Skeletal muscle satellite cell (primary cell): Measurements from ENCODE around the gene LSM14A.

Experiments used
- H3K27me3 ChIP-seq: 2 replicates; pipeline ENCODE4 v1.7.0; 2013; ENCODE audit warnings: low read length; ENCODE audit not compliant: control insufficient read depth, insufficient read depth
- H3K36me3 ChIP-seq: 2 replicates; pipeline ENCODE4 v1.7.0; 2013; ENCODE audit warnings: mild to moderate bottlenecking, control low read depth, low read length; ENCODE audit not compliant: insufficient read depth
- H3K4me1 ChIP-seq: 2 replicates; pipeline ENCODE4 v1.7.0; 2013; ENCODE audit warnings: low read length; ENCODE audit not compliant: control insufficient read depth, insufficient read depth
- H3K4me2 ChIP-seq: 2 replicates; pipeline ENCODE4 v1.7.0; 2013; ENCODE audit warnings: mild to moderate bottlenecking, low read length
- H3K4me3 ChIP-seq: 2 replicates; pipeline ENCODE4 v1.7.0; 2013; ENCODE audit warnings: low read length
- H3K9ac ChIP-seq: 2 replicates; pipeline ENCODE4 v1.7.0; 2013; ENCODE audit warnings: mild to moderate bottlenecking, low read depth, low read length, moderate library complexity
- H3K9me3 ChIP-seq: replicated peaks from 2 replicates; pipeline ENCODE4 v1.7.0; 2013; ENCODE audit warnings: mild to moderate bottlenecking, control low read depth, low read length

Gene LSM14A

DNA sequence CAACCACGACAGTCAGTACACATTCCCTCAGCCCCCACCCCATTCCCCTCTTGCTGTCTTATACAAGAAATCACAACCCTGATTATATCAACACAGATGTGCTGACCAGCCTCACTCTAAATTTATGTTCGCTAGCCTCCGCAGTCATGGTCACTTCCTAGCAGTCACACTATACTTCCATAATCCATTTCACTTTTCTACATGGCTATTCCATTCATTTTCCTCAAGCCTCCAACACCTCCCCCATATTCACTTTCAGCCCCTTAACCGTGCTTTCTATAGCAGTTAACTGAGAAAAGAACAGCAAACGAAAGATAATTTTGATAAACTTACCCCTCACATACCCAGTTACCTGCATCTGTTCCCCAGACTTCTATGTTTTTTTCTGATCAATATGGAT, 8.4 kb downstream of the LSM14A start:
- H3K9ac ChIP-seq: no peak overlapping the region
- no peak overlapping the region for H3K4me3 ChIP-seq
- H3K36me3 ChIP-seq: peaks cover 30% of the 10 kb centered on the region
- H3K4me1 ChIP-seq: peaks cover 38% of the 10 kb centered on the region
- H3K9me3 ChIP-seq: no peaks in the 10 kb centered on the region
- no peak overlapping the region for H3K4me2 ChIP-seq
- no peaks in the 10 kb centered on the region for H3K27me3 ChIP-seq

DNA sequence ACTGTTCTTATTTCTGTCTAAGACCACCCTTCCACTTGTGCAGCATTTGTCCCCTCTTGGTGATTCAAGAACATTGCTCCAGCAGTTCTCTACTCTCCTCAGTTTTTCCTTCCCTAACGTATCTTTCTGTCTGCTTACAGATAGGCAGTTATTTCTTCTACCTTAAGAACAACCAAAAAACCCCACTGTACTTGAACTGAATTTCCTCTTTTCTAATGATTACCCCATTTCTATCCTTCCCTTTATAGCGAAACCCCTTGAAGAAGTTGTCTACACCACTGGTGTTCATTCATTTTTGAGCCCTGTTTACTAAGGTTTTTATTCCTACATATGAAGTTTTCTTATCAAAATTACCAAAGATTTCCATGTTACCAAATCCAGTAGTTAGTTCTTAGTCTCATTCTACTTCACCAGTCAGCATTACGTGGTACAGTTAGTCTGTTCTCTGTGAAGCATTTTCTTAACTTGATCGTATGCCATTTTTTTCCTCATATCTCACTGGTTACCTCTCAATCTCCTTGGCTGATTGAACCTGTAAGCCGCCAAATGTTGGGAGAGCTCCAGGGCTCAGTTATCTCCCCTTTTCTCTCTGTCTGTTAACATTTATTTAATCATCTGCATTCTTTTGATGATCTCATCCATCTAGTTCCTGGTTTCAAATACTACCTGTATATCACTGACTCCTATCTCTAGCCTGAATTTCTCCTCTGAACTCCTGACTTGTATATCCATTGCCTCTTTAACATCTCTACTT, 9.0 kb downstream of the LSM14A start:
- peaks cover 40% of the 10 kb centered on the region for H3K4me1 ChIP-seq

DNA sequence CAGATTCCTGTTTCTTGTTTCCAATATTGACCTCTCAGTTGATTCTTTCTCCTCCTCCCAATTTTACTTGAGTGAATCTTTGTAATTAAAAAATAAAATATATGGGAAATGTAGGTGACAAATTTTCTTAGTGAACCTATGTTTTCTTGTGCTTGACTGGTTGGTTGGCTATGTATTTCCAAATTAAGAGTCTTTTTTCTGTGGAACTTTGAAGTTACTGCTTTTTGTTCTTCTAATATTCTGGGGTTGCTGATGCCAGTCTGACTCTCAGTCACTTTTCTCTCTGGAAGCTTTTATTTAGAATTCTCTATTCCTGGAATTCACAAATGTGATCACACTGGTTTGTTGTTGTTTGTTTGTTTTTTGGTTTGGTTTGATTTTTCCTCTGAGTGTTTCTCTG, 9.8 kb downstream of the LSM14A start:
- H3K9ac ChIP-seq: no peak overlapping the region
- H3K36me3 ChIP-seq: peaks cover 30% of the 10 kb centered on the region
- no peak overlapping the region for H3K4me2 ChIP-seq
- no peaks in the 10 kb centered on the region for H3K9me3 ChIP-seq
- no peak overlapping the region for H3K4me3 ChIP-seq
- peaks cover 32% of the 10 kb centered on the region for H3K4me1 ChIP-seq
- H3K27me3 ChIP-seq: no peaks in the 10 kb centered on the region

More for the DNA sequence above, 9.0 kb downstream of the LSM14A start:
- Histone ChIP-seq H3K4me3 (no peak overlapping the region), H3K36me3 (peaks cover 30% of the 10 kb centered on the region), H3K4me2 (no peak overlapping the region), H3K27me3 (no peaks in the 10 kb centered on the region), H3K9ac (no peak overlapping the region), H3K9me3 (no peaks in the 10 kb centered on the region)

DNA sequence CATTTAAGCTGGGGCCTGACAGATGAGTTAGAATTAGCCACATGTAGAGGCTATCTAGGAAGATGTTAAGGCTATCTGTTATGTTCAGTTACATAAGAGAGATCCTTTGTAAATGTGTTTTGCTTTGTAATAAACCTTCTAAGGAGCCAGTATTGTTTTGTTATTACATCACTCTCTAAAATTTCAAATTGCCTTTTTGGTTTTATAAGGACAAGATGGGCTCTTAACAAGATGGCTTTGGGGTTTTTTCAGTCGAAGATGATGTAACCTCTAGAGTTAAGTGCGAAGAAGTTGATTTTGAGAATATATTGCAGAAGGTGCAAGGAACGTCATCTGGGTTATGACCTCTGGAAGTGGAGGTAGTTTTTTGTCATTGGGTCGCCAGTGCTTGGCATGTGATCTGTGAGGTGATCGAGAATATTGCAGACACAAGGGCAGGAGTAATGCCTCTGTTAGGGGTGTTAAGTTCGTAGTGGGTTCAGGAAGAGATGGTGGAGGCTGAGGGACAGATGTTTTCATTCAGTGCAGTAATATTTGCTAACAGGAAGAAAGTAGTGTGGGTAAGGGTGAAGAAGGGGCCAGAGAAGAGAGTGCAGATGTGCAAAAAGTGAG, 12.7 kb downstream of the LSM14A start:
- Histone ChIP-seq H3K9me3 (no peaks in the 10 kb centered on the region), H3K4me2 (no peak overlapping the region), H3K9ac (no peak overlapping the region), H3K27me3 (no peaks in the 10 kb centered on the region), H3K4me1 (peaks cover 28% of the 10 kb centered on the region), H3K4me3 (no peak overlapping the region), H3K36me3 (peaks cover 16% of the 10 kb centered on the region)

DNA sequence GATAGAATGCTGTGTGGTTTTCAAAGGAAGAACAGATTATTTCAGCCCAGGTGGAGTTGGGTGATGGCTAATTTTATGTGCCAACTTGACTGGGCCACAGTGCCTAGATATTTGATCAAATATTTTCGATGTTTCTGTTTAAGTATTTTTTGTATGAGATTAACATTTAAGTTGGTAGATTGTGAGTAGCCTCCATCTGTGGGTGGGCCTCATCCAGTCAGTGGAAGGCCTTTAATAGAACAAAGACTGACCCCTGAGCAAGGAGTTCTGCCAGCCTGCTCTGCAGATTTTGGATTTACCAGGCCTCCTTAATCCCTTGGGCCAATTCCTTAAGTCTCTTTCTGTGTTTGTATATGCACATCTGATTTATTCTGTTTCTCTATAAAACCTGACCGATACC, 13.9 kb downstream of the LSM14A start:
- H3K27me3 ChIP-seq: no peaks in the 10 kb centered on the region
- no peaks in the 10 kb centered on the region for H3K9me3 ChIP-seq
- no peak overlapping the region for H3K4me2 ChIP-seq
- H3K36me3 ChIP-seq: peaks cover 5% of the 10 kb centered on the region
- H3K9ac ChIP-seq: no peak overlapping the region
- peaks cover 31% of the 10 kb centered on the region for H3K4me1 ChIP-seq
- no peak overlapping the region for H3K4me3 ChIP-seq

DNA sequence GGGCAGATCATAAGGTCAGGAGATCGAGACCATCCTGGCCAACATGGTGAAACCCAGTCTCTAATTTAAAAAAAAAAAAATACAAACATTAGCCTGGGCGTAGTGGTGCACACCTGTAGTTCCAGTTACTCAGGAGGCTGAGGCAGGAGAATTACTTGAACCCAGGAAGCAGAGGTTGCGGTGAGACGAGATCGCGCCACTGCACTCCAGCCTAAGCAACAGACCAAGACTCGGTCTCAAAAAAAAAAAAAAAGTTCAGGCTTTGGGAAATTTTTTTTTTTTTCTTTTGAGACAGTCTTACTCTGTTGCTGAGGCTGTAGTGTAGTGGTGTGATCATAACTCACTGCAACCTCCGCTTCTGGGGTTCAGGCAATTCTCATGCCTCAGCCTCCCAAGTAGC, 14.7 kb downstream of the LSM14A start:
- Histone ChIP-seq H3K4me2 (no peak overlapping the region), H3K27me3 (no peaks in the 10 kb centered on the region), H3K9ac (no peak overlapping the region), H3K9me3 (no peaks in the 10 kb centered on the region), H3K36me3 (no peaks in the 10 kb centered on the region), H3K4me1 (peaks cover 31% of the 10 kb centered on the region), H3K4me3 (no peak overlapping the region)

DNA sequence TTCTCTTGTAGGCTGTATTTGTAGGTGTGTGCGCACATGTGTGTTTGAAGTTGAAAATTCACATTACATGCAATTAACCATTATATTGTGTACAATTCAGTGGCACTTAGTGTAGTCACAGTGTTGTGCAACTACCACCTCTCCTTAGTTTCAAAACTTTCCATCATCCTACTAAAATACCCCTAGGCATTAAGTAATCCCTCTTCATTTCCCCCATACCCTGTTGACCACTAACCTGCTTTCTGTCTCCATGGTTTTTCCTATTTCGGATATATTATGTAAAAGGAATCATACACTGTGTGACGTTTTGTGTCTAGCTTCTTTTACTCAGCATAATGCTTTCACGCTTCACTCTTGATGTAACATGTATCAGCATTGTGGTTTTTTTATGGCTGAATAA, 16.1 kb downstream of the LSM14A start:
- Histone ChIP-seq H3K4me1 (peaks cover 31% of the 10 kb centered on the region), H3K4me2 (no peak overlapping the region), H3K36me3 (peaks cover 1% of the 10 kb centered on the region), H3K4me3 (no peak overlapping the region), H3K9ac (no peak overlapping the region), H3K27me3 (no peaks in the 10 kb centered on the region), H3K9me3 (no peaks in the 10 kb centered on the region)

DNA sequence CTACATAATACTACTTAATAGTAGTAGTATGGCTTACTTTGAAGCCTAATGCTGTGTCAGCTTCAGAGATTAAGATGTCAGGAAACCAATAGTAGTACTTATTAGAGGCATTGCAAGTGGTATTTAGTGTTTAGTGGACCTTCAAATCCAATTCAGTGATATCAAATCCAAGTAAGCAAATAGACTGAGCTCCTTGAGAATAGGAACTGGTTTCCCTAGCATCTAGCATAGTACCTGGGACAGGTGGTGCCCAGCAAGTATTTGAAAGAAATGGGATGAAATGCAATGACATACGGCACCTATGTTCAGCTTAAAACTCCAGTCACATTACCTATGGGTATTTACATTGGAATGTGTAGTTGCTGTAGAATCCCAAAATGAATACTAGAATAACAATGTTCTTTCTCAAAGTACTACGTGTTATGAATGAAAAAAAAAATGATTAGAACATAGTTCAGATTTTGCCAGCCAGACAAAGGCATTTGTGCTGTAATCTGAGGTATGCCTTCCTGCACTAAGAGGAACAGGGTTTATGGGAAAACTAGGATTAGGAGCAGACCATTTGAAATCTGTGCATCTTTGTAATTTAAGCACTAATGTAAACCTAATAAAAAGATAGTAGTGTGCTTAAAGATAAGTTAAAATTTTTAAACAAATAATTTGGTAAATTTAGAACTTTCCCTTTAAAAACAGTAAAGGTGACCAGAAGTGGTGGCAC, 17.1 kb downstream of the LSM14A start:
- Histone ChIP-seq H3K36me3 (peaks cover 9% of the 10 kb centered on the region), H3K9ac (no peak overlapping the region), H3K4me3 (no peak overlapping the region), H3K9me3 (no peaks in the 10 kb centered on the region), H3K4me2 (no peak overlapping the region), H3K27me3 (no peaks in the 10 kb centered on the region), H3K4me1 (peaks cover 29% of the 10 kb centered on the region)

DNA sequence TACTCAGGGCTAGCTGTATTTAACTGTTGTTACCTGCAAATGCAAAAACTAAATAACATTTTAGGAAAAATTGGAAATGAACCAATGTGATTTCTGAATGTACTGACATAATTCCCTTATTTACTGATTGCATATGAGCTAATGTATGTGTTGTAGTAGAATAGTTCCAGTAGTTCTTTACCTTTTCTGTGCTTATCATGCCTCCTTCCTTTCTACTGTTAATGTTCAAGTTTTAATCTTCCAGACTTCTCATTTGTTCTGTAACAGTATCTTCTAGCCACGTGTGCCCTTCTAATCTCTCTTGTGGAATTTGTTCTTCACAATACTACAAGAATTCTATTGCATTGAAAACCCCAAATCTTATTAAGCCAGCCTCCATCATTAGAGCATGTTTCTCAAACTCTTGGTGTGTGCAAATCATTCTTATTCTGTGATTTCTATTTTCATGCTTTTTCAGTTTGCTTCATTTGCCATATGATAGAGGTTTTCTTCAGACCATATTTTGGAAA, 17.7 kb downstream of the LSM14A start:
- no peak overlapping the region for H3K4me3 ChIP-seq
- H3K4me1 ChIP-seq: peaks cover 23% of the 10 kb centered on the region

DNA sequence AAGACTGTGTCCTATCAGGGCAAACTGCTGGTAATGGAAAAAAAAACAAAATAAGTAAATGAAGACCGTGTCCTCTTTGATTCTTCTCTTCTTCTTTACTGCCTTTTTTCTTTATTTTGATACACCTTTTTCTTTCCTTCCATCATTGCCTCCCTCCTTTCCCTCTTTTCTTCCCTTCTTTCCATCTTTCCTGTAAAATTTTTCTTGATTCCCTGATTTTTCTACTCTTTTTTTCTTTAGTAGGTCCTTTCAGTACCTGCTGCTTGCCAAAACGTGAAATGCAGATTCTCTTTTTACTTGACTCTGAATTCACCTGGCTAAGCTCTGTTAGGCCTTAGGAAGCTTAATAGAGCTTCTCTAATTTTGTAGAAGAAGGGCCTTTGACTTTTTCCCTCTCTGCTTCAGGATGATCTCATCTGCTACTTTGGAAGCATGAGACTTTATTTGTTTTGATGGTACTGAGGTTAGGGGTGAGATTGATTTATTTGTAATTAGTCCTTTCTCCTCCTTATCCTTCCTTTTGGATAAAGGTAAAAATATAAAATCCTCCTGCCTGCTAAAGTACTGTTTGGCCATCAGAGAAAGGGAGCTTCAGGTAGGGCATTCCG, 19.2 kb downstream of the LSM14A start:
- Histone ChIP-seq H3K36me3 (peaks cover 25% of the 10 kb centered on the region), H3K9ac (no peak overlapping the region)

More for the DNA sequence above, 17.7 kb downstream of the LSM14A start:
- no peak overlapping the region for H3K4me2 ChIP-seq
- H3K9me3 ChIP-seq: no peaks in the 10 kb centered on the region
- no peaks in the 10 kb centered on the region for H3K27me3 ChIP-seq
- H3K9ac ChIP-seq: no peak overlapping the region
- H3K36me3 ChIP-seq: peaks cover 15% of the 10 kb centered on the region

DNA sequence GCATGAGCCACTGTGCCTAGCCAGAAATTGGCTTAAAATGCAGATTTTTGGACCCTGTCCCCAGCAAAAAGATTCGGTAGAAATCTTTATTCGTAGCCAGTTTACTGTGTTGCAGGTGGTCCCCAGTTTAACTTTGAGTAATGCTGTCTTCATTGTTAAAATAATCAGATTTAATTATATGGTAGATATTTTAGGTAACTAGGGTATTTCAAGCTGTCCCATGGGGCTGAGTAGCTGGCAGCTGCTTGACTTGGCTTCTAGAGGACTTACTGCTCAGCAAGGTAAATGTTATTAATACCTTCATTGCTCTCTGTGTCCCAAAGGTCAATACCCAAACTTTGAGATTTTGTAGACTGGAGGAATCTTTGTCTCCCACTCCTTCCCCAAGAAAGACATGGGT, 21.1 kb downstream of the LSM14A start:
- no peak overlapping the region for H3K9ac ChIP-seq
- peaks cover 12% of the 10 kb centered on the region for H3K4me1 ChIP-seq
- H3K27me3 ChIP-seq: no peaks in the 10 kb centered on the region
- no peaks in the 10 kb centered on the region for H3K9me3 ChIP-seq
- peaks cover 42% of the 10 kb centered on the region for H3K36me3 ChIP-seq
- no peak overlapping the region for H3K4me3 ChIP-seq
- no peak overlapping the region for H3K4me2 ChIP-seq

More for the DNA sequence above, 19.2 kb downstream of the LSM14A start:
- Histone ChIP-seq H3K4me2 (no peak overlapping the region), H3K4me1 (peaks cover 12% of the 10 kb centered on the region), H3K9me3 (no peaks in the 10 kb centered on the region), H3K27me3 (no peaks in the 10 kb centered on the region), H3K4me3 (no peak overlapping the region)
